ENCODE measurements around the gene TEX44. TPM values are rescaled to one million over a fixed set of nuclear protein-coding genes. Genes with fewer than 3 reads are reported as not detected.

TEX44 gene
- total RNA-seq, 3 donors from 2014 or later: not detected

- Histone ChIP-seq H3K36me3 (no peaks in the 10 kb centered on the region), H3K27ac (peak overlapping the region; percentile 99 to 100), H3K27me3 (no peaks in the 10 kb centered on the region), H3K4me1 (peaks cover 6 to 10% of the 10 kb centered on the region in 2 donors), H3K9me3 (no peaks in the 10 kb centered on the region), H3K4me3 (no peak overlapping the region)
- intact Hi-C loops (cut with DNase I; ENCODE audit: low total_unique reads): no loop called here
- no peak for DNase-seq (ENCODE audit: low spot score in 2 of 2)
- TF ChIP-seq CTCF (IDR thresholded peaks at IDR 0.05) (no peak), POLR2AphosphoS5 (IDR thresholded peaks at IDR 0.05) (no peak), POLR2A (IDR thresholded peaks at IDR 0.05) (no peak)
These were observed 13.0 kb downstream of the TEX44 start for GRCh38 chr2:231605607-231606091.

GRCh38 chr2:231606941-231607340 lies 14.3 kb downstream of the TEX44 start:
- Histone ChIP-seq H3K27ac (peak overlapping the region in 1 of 2 donors; percentile 19), H3K9me3 (no peaks in the 10 kb centered on the region), H3K27me3 (no peaks in the 10 kb centered on the region), H3K4me1 (peaks cover 10 to 12% of the 10 kb centered on the region in 2 donors), H3K4me3 (no peak overlapping the region), H3K36me3 (no peaks in the 10 kb centered on the region)
- TF ChIP-seq CTCF (IDR thresholded peaks at IDR 0.05) (no peak), POLR2A (IDR thresholded peaks at IDR 0.05) (no peak), POLR2AphosphoS5 (IDR thresholded peaks at IDR 0.05) (no peak)
- intact Hi-C loops (cut with DNase I; ENCODE audit: low total_unique reads): no loop called here
- DNase-seq (ENCODE audit: low spot score in 2 of 2): no peak

- Histone ChIP-seq H3K4me1 (peaks cover 11 to 20% of the 10 kb centered on the region in 2 donors), H3K27ac (peak overlapping the region; percentile 99), H3K36me3 (no peaks in the 10 kb centered on the region), H3K27me3 (no peaks in the 10 kb centered on the region), H3K9me3 (no peaks in the 10 kb centered on the region), H3K4me3 (peak overlapping the region in 1 of 3 donors; percentile 67)
- peak in 1 of 2 donors; percentile 72 for DNase-seq (ENCODE audit: low spot score in 2 of 2)
- intact Hi-C loops (cut with DNase I; ENCODE audit: low total_unique reads): loop anchor here (5.0 kb wide), 2 partner anchors 61 to 101 kb away; no protein-coding TSS in a partner anchor
- TF ChIP-seq POLR2A (IDR thresholded peaks at IDR 0.05): no peak
- no peak for TF ChIP-seq POLR2AphosphoS5 (IDR thresholded peaks at IDR 0.05)
- no peak for TF ChIP-seq CTCF (IDR thresholded peaks at IDR 0.05)
These were observed 18.8 kb downstream of the TEX44 start for GRCh38 chr2:231611273-231612108.

GRCh38 chr2:231612109-231612455 lies 19.4 kb downstream of the TEX44 start:
- TF ChIP-seq POLR2A (IDR thresholded peaks at IDR 0.05) (no peak), POLR2AphosphoS5 (IDR thresholded peaks at IDR 0.05) (no peak), CTCF (IDR thresholded peaks at IDR 0.05) (no peak)
- Histone ChIP-seq H3K4me3 (peak overlapping the region in 1 of 3 donors; percentile 67), H3K9me3 (no peaks in the 10 kb centered on the region), H3K36me3 (no peaks in the 10 kb centered on the region), H3K4me1 (peaks cover 11 to 20% of the 10 kb centered on the region in 2 donors), H3K27me3 (no peaks in the 10 kb centered on the region), H3K27ac (peak overlapping the region; percentile 99)
- intact Hi-C loops (cut with DNase I; ENCODE audit: low total_unique reads): loop anchor here (5.0 kb wide), 2 partner anchors 60 to 100 kb away; no protein-coding TSS in a partner anchor
- peak; percentile 71 to 73 for DNase-seq (ENCODE audit: low spot score in 2 of 2)

Measured in breast epithelium (tissue), 4 donors.